ENCODE measurements around the gene BCL11A.

BCL11A gene

GRCh38 chr2:60554646-60555065, 1.2 kb upstream of the BCL11A start:
- peaks cover 77% of the 10 kb centered on the region for H3K27me3 Mint-ChIP-seq (ENCODE audit: low read depth)
- H3K4me3 Mint-ChIP-seq = peak overlapping the region; percentile 80
- no peak overlapping the region for H3K27ac Mint-ChIP-seq
- H3K9me3 Mint-ChIP-seq = no peaks in the 10 kb centered on the region
- peaks cover 24% of the 10 kb centered on the region for H3K4me1 Mint-ChIP-seq (ENCODE audit: low read depth)
- H3K36me3 Mint-ChIP-seq (ENCODE audit: low read depth) = no peaks in the 10 kb centered on the region
- DNase-seq (ENCODE audit: low spot score) = no peak

GRCh38 chr2:60554074-60554645, 706 bp upstream of the BCL11A start:
- Mint-ChIP-seq H3K4me1 (ENCODE audit: low read depth) (peaks cover 25% of the 10 kb centered on the region), H3K27me3 (ENCODE audit: low read depth) (peaks cover 75% of the 10 kb centered on the region), H3K9me3 (no peaks in the 10 kb centered on the region), H3K27ac (no peak overlapping the region), H3K4me3 (peak overlapping the region; percentile 80), H3K36me3 (ENCODE audit: low read depth) (no peaks in the 10 kb centered on the region)
- no peak for DNase-seq (ENCODE audit: low spot score)

DNA sequence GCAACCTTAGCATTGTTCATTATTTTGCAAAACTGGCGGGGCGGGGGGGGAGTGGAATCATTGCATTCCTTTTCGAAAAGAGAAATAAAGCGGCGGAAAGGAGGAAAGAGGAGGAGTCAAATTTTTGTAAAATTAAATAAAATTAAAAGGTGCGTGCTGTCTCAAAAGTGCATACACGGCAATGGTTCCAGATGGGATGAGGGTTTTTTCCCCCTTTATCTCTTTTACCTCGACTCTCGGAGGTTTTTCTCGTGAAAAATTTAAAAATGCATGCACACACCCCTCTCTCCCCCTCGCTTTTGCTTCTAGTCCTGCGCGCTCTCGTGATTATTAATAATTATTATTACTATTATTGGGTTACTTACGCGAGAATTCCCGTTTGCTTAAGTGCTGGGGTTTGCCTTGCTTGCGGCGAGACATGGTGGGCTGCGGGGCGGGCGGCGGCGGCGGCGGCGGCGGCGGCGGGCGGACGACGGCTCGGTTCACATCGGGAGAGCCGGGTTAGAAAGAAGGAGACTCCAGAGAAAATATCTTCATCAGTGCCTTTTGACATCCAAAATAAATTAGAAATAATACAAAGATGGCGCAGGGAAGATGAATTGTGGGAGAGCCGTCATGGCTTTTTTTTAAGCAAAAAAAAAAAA, 481 bp downstream of the BCL11A start:
- Mint-ChIP-seq H3K9me3 (no peaks in the 10 kb centered on the region), H3K4me1 (ENCODE audit: low read depth) (peaks cover 27% of the 10 kb centered on the region), H3K27me3 (ENCODE audit: low read depth) (peaks cover 77% of the 10 kb centered on the region), H3K36me3 (ENCODE audit: low read depth) (no peaks in the 10 kb centered on the region), H3K27ac (no peak overlapping the region), H3K4me3 (peak overlapping the region; percentile 21)
- no peak for DNase-seq (ENCODE audit: low spot score)

DNA sequence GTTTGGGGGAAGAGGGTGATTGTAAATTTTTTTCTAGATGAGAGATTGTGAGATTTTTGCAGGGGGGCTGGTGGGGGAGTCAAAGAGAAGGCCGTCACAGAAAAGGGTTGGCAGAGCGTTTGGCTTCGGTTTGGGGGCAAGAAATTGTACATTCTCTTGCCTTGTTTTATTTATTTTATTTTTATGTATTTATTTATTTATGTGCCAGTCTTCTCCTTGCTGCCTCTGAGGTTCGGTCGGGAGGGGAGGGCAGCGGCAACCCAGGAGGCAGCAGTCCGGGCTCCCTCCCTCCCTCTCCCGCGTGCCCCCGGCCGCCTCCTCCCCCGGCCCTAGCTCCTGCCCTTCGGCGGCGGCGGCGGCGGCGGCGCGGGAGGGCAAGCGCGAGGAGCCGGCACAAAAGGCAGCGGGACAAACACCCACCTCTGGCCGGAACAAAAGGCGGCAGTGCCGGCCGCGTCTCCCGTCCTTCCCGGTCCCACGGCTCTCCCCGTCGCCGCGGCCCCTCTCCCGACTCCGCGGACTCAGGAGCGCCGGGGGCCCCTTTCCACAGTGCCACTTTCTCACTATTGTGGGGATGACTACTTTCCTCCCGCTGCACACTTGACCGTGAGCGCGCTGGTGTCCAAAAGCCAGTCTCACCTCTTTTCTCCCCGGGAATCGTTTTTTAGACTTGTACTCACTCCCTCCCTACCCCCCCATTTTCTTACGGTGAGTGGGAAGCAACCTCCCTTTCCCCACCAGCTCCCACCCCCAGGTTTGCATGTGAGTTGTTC, 1.2 kb downstream of the BCL11A start:
- H3K36me3 Mint-ChIP-seq (ENCODE audit: low read depth) = no peaks in the 10 kb centered on the region
- H3K27me3 Mint-ChIP-seq (ENCODE audit: low read depth) = peaks cover 77% of the 10 kb centered on the region
- no peak for DNase-seq (ENCODE audit: low spot score)
- peak overlapping the region; percentile 19 for H3K27ac Mint-ChIP-seq
- H3K4me1 Mint-ChIP-seq (ENCODE audit: low read depth) = peaks cover 25% of the 10 kb centered on the region
- no peaks in the 10 kb centered on the region for H3K9me3 Mint-ChIP-seq
- peak overlapping the region; percentile 36 for H3K4me3 Mint-ChIP-seq

- no peaks in the 10 kb centered on the region for H3K36me3 Mint-ChIP-seq (ENCODE audit: low read depth)
Observed at GRCh38 chr2:60551240-60552077, 2.0 kb downstream of the BCL11A start.

GRCh38 chr2:60550984-60551239, 2.5 kb downstream of the BCL11A start:
- Mint-ChIP-seq H3K27me3 (ENCODE audit: low read depth) (peaks cover 77% of the 10 kb centered on the region), H3K27ac (no peak overlapping the region), H3K4me1 (ENCODE audit: low read depth) (peaks cover 22% of the 10 kb centered on the region), H3K4me3 (peak overlapping the region; percentile 29), H3K36me3 (ENCODE audit: low read depth) (no peaks in the 10 kb centered on the region), H3K9me3 (no peaks in the 10 kb centered on the region)
- DNase-seq (ENCODE audit: low spot score) = no peak

More at GRCh38 chr2:60551240-60552077, 2.0 kb downstream of the BCL11A start:
- Mint-ChIP-seq H3K4me3 (peak overlapping the region; percentile 36), H3K9me3 (no peaks in the 10 kb centered on the region), H3K27me3 (ENCODE audit: low read depth) (peaks cover 76% of the 10 kb centered on the region), H3K4me1 (ENCODE audit: low read depth) (peaks cover 23% of the 10 kb centered on the region), H3K27ac (peak overlapping the region; percentile 19)
- DNase-seq (ENCODE audit: low spot score) = no peak

DNA sequence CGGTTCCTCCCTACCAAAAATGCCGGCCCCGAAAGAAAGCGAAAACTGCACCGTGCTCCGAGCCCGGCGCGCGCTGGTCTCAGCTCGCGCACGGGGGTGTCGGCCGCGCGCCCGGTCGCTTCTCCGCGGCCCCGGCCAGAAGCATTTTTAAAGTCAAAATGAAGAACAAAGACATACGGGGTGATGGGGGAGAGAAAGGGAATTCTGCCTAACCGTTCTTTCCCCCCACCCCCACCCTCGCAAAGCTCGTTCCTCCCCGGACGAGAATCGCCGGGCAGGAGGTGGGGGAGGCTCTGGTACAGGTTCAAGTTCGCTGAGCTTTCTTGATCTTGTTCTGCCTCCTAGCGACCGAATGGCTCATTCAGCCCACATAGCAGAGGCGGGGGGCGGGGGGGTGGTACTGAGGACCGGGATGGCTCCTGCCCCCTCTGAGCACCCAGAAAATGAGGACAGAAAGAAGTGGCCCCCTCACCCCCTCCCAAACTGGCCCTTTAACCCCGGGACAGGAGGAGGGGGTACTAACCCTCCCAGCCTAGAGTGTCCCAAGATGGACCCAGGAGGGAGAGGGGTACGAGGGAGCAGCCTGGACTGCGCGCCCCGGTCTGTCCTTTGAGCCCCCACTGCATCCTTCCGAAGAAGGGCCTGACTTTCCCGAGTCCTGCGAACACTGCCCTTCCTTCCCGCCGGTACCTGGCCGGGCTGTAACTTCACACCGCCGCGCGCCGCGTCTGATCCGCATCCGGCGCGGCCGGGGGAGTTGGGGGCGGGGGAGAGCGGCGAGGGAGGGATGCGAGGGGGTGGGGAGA, 3.1 kb downstream of the BCL11A start:
- no peak for DNase-seq (ENCODE audit: low spot score)
- H3K4me1 Mint-ChIP-seq (ENCODE audit: low read depth) = peaks cover 17% of the 10 kb centered on the region
- H3K27me3 Mint-ChIP-seq (ENCODE audit: low read depth) = peaks cover 77% of the 10 kb centered on the region
- H3K36me3 Mint-ChIP-seq (ENCODE audit: low read depth) = no peaks in the 10 kb centered on the region
- H3K4me3 Mint-ChIP-seq = peak overlapping the region; percentile 85
- H3K9me3 Mint-ChIP-seq = no peaks in the 10 kb centered on the region
- no peak overlapping the region for H3K27ac Mint-ChIP-seq

DNA sequence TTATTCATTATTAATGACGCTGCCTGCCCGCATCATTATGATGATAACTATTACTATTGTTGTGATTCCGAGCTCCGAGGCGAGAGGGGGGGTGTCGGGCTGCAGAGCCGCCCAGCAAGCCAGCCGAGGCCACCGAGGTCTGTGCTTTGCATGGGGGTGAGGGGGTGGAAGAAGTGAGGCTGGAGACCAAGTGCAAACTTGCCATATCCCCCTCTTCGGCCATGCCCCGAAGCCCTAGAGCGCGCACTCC, 3.6 kb downstream of the BCL11A start:
- no peaks in the 10 kb centered on the region for H3K9me3 Mint-ChIP-seq
- H3K4me3 Mint-ChIP-seq = peak overlapping the region; percentile 85
- no peak for DNase-seq (ENCODE audit: low spot score)
- H3K4me1 Mint-ChIP-seq (ENCODE audit: low read depth) = peaks cover 13% of the 10 kb centered on the region
- H3K27me3 Mint-ChIP-seq (ENCODE audit: low read depth) = peaks cover 77% of the 10 kb centered on the region
- no peak overlapping the region for H3K27ac Mint-ChIP-seq
- no peaks in the 10 kb centered on the region for H3K36me3 Mint-ChIP-seq (ENCODE audit: low read depth)

- Mint-ChIP-seq H3K27ac (no peak overlapping the region), H3K36me3 (ENCODE audit: low read depth) (no peaks in the 10 kb centered on the region), H3K9me3 (no peaks in the 10 kb centered on the region), H3K27me3 (ENCODE audit: low read depth) (peaks cover 82% of the 10 kb centered on the region), H3K4me1 (ENCODE audit: low read depth) (peaks cover 13% of the 10 kb centered on the region), H3K4me3 (peak overlapping the region; percentile 85)
- DNase-seq (ENCODE audit: low spot score) = no peak
Observed at GRCh38 chr2:60549238-60549927, 4.1 kb downstream of the BCL11A start.

DNA sequence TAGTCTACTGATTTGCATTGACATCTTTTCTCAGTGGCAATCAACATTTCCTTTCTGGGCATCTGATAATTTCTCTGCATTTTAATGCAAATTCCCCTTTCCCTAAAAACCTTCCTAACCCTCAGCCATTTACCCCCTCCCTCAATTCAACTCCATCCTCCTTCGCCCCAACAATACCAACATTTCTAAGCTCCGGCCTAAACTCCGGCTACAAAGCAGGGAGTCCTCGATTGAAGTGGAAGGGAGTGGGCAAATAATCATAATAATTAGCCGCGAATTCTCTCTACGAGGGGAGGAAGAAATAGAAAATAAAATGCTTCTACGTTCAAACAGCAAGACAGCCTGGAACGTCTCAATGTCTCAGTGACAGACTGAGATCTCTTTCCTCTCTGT, 4.6 kb downstream of the BCL11A start:
- peaks cover 13% of the 10 kb centered on the region for H3K4me1 Mint-ChIP-seq (ENCODE audit: low read depth)
- no peaks in the 10 kb centered on the region for H3K9me3 Mint-ChIP-seq
- H3K36me3 Mint-ChIP-seq (ENCODE audit: low read depth) = no peaks in the 10 kb centered on the region
- no peak overlapping the region for H3K27ac Mint-ChIP-seq
- H3K4me3 Mint-ChIP-seq = peak overlapping the region; percentile 32
- H3K27me3 Mint-ChIP-seq (ENCODE audit: low read depth) = peaks cover 83% of the 10 kb centered on the region
- no peak for DNase-seq (ENCODE audit: low spot score)

DNA sequence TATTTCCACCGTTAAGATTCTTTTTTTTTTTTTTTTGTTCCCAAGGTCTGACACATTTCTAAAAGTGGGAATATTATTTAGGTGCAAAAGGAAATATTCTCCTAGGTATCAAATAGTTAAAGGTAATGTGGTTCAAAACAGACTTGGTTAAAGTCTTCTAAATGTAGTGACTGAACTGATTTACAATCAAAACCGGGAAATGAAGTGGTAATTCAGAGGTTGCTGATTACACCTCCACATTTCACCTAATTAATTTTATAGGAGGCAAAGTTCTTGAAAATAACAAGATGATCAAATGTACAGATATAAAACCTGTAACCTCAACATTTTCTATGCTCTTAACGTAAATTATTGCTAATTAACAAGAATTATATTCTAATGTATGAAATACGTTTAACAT, 5.1 kb downstream of the BCL11A start:
- no peak overlapping the region for H3K4me3 Mint-ChIP-seq
- no peak for DNase-seq (ENCODE audit: low spot score)
- no peak overlapping the region for H3K27ac Mint-ChIP-seq
- peaks cover 82% of the 10 kb centered on the region for H3K27me3 Mint-ChIP-seq (ENCODE audit: low read depth)
- no peaks in the 10 kb centered on the region for H3K9me3 Mint-ChIP-seq
- no peaks in the 10 kb centered on the region for H3K36me3 Mint-ChIP-seq (ENCODE audit: low read depth)
- H3K4me1 Mint-ChIP-seq (ENCODE audit: low read depth) = peaks cover 10% of the 10 kb centered on the region

- Mint-ChIP-seq H3K4me3 (no peak overlapping the region), H3K4me1 (ENCODE audit: low read depth) (peaks cover 10% of the 10 kb centered on the region), H3K9me3 (no peaks in the 10 kb centered on the region), H3K36me3 (ENCODE audit: low read depth) (no peaks in the 10 kb centered on the region), H3K27ac (no peak overlapping the region), H3K27me3 (ENCODE audit: low read depth) (peaks cover 83% of the 10 kb centered on the region)
- no peak for DNase-seq (ENCODE audit: low spot score)
Observed at GRCh38 chr2:60547841-60548240, 5.6 kb downstream of the BCL11A start.

DNA sequence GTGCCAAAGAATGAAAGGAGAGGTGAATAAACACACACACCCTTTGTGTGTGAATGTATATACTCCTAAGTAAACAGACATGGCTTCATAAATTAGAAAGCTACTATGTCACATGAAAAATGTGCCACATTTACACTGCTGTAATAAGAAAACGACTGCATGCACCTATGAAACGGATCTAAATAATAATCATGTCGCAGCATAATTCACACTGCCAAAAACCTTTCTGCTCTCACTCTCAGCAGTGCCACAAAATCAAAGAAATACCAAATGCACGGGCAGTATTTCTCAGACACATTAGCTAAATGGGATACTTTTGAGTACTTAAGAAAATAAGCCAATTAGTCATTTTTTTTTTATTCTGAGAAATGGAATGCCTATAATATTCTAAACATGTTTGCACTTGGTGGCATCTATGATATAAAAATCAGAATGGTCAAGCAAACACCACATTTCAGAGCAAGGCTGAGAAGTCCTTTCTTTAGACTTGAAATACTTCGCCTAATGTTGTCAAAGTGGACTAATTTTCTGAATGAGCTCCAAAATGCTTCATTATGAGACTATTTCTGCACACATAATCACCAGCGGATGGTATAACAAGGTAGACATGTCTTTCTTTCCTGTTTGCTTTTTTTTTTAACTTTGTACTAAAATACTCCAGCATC, 6.6 kb downstream of the BCL11A start:
- H3K36me3 Mint-ChIP-seq (ENCODE audit: low read depth) = no peaks in the 10 kb centered on the region
- H3K27me3 Mint-ChIP-seq (ENCODE audit: low read depth) = peaks cover 80% of the 10 kb centered on the region
- peaks cover 9% of the 10 kb centered on the region for H3K4me1 Mint-ChIP-seq (ENCODE audit: low read depth)
- H3K4me3 Mint-ChIP-seq = no peak overlapping the region
- H3K27ac Mint-ChIP-seq = no peak overlapping the region
- DNase-seq (ENCODE audit: low spot score) = no peak
- H3K9me3 Mint-ChIP-seq = no peaks in the 10 kb centered on the region
